Pancreas (tissue), 10 donors: ENCODE results near the gene FLAD1. TPM values are rescaled to one million over a fixed set of nuclear protein-coding genes. Genes with fewer than 3 reads are reported as not detected.

ENCODE experiments used
- ATAC-seq, 4 donors: fragments of 200-7000 bp; cut with Tn5 transposase; one replicate each; pipeline versions ENCODE4 v1.8.0 to v1.9.1; 2020; ENCODE audit warnings: mild to moderate bottlenecking in 4 of 4, moderate library complexity in 4 of 4
- DNase-seq, 6 donors: peaks; one replicate each; pipeline ENCODE4 v3.0.0-alpha.2; 2020
- FAIRE-seq: peaks from 2 replicates; lab custom pipeline; 2012; peaks lifted over from hg19 to GRCh38; lab: Jason Lieb, UNC
- H3K27ac ChIP-seq, 4 donors: fragments of 200-600 bp; sonication (generic); 1 replicate in 3 of 4; 2 replicates in 1 of 4; pipeline versions ENCODE4 v1.5.0 to v1.8.0; 2020
- H3K27me3 ChIP-seq, 4 donors: fragments of 200-600 bp; one replicate each; pipeline ENCODE4 v1.8.0; 2021
- H3K36me3 ChIP-seq, 3 donors: fragments of 200-600 bp; sonication (generic) in 1 of 3; one replicate each; pipeline versions ENCODE4 v1.5.0 to v1.8.0; 2020 to 2021
- H3K4me1 ChIP-seq, 3 donors: fragments of 200-600 bp; one replicate each; pipeline ENCODE4 v1.8.0; 2021
- H3K4me3 ChIP-seq, 4 donors: fragments of 200-600 bp; sonication (generic) in 2 of 4; one replicate each; pipeline versions ENCODE4 v1.5.0 to v1.8.0; 2020 to 2021
- H3K9me3 ChIP-seq, 4 donors: fragments of 200-600 bp; one replicate each; pipeline ENCODE4 v1.8.0; 2021
- WGBS, 2 donors: extraction: QIAGEN DNeasy Blood & Tissue Kit; methylation state at CpG; one replicate each; pipeline ENCODE4 v1.1.7; 2013; 5-methylcytosine and 5-hydroxymethylcytosine counted together
- intact Hi-C, 3 donors: fragments of 100-400 bp; cut with DNase I; formaldehyde crosslinking; loops; one replicate each; pipeline versions ENCODE4 v1.11.1 to v1.14.2; 2022
- polyA plus RNA-seq, 2 donors: library from polyadenylated mRNA; stranded (reverse); fragments of 200-250 nt; gene quantifications; one replicate each; pipeline ENCODE4 v1.2.3, GENCODE V29; 2013
- total RNA-seq, 6 donors: library from RNA; stranded (reverse); fragmentation: NEBNext Ultra II Directional in 4 of 6; extraction: Animal tissue kit (Norgen Biotek cat#: 25700) in 4 of 6; gene quantifications; one replicate each; pipeline versions ENCODE4 v1.2.1 to v1.2.4, GENCODE V29; 2021 to 2023
- TF ChIP-seq, protein P1 (sequence below), 4 donors: fragments of 200-600 bp; sonication (generic) in 3 of 4; IDR thresholded peaks; one replicate each; pipeline versions ENCODE4 v1.5.0 to v1.8.0; 2021; ENCODE audit warnings: antibody characterized with exemption in 4 of 4
- donor health status: healthy with polysubstance abuse.
- donor health status: DM: no; HTN: no; CAD: no; lungs with moderate emphysema.
- donor health status: DM: no; HTN: no; CAD: no.
- donor health status: control.
- donor health status: control.
- donor health status: Bipolar disorder and iron deficiency.
- donor health status: DM: yes; HTN: yes; CAD: no.
- donor health status: DM: no; HTN: no; CAD: no.
- donor health status: DM: no; HTN: no; CAD: no.
- donor health status: DM: yes; HTN: yes; CAD: no.

FLAD1 gene
- total and polyA plus RNA-seq, 8 donors = 8.3 to 28.6 (median 13.2) TPM

- Histone ChIP-seq H3K36me3 (no peaks in the 10 kb centered on the region), H3K9me3 (no peaks in the 10 kb centered on the region), H3K4me3 (peak overlapping the region in 3 of 4 donors; percentile 58 to 87 (median 70)), H3K4me1 (peaks cover 3 to 26% (median 6%) of the 10 kb centered on the region in 3 donors), H3K27me3 (no peaks in the 10 kb centered on the region), H3K27ac (peak overlapping the region; percentile 95 to 98 (median 97))
- TF ChIP-seq, protein P1, sequence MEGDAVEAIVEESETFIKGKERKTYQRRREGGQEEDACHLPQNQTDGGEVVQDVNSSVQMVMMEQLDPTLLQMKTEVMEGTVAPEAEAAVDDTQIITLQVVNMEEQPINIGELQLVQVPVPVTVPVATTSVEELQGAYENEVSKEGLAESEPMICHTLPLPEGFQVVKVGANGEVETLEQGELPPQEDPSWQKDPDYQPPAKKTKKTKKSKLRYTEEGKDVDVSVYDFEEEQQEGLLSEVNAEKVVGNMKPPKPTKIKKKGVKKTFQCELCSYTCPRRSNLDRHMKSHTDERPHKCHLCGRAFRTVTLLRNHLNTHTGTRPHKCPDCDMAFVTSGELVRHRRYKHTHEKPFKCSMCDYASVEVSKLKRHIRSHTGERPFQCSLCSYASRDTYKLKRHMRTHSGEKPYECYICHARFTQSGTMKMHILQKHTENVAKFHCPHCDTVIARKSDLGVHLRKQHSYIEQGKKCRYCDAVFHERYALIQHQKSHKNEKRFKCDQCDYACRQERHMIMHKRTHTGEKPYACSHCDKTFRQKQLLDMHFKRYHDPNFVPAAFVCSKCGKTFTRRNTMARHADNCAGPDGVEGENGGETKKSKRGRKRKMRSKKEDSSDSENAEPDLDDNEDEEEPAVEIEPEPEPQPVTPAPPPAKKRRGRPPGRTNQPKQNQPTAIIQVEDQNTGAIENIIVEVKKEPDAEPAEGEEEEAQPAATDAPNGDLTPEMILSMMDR (IDR thresholded peaks at IDR 0.05) = no peak
- WGBS, 2 donors = 0% methylated on average over 8 to 12 of the region's 13 CpGs
- DNase-seq (peak in 2 of 6 donors; percentile 73 to 78), ATAC-seq (peak; percentile 0 to 2 (median 0)), FAIRE-seq (no peak)
- intact Hi-C loops = no loop called here
These were observed 17.2 kb downstream of the FLAD1 start for GRCh38 chr1:155000411-155000725.

GRCh38 chr1:155000726-155001424, 17.7 kb downstream of the FLAD1 start:
- H3K27ac ChIP-seq = peak overlapping the region; percentile 95 to 98 (median 97)
- FAIRE-seq (no peak), ATAC-seq (peak; percentile 65 to 76 (median 72)), DNase-seq (peak; percentile 98 to 100 (median 99))
- intact Hi-C loops = no loop called here
- peaks cover 4 to 29% (median 8%) of the 10 kb centered on the region in 3 donors for H3K4me1 ChIP-seq
- H3K9me3 ChIP-seq = no peaks in the 10 kb centered on the region
- no peaks in the 10 kb centered on the region for H3K36me3 ChIP-seq
- H3K4me3 ChIP-seq = peak overlapping the region; percentile 58 to 87 (median 68)
- WGBS, 2 donors = 0% methylated on average over 38 to 43 of the region's 43 CpGs
- TF ChIP-seq, protein P1 (IDR thresholded peaks at IDR 0.05) = no peak
- no peaks in the 10 kb centered on the region for H3K27me3 ChIP-seq

DNA sequence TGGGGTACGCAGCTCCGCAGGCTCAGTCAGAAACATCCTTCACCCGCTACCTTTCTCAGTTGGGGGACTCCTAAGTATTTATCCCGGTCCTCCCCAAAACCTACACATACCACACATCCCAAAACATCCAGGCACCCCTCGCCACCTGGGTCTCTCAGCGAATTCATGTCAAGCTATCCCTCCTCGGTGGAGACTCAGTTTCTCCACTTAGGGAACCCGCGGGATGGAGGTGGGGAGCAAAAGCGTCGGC, 18.2 kb downstream of the FLAD1 start:
- peak overlapping the region; percentile 58 to 87 (median 68) for H3K4me3 ChIP-seq
- H3K27me3 ChIP-seq = no peaks in the 10 kb centered on the region
- DNase-seq (no peak), FAIRE-seq (no peak), ATAC-seq (no peak)
- 0% methylated on average over 11 of the region's 11 CpGs for WGBS, 2 donors
- intact Hi-C loops = no loop called here
- H3K36me3 ChIP-seq = no peaks in the 10 kb centered on the region
- H3K9me3 ChIP-seq = no peaks in the 10 kb centered on the region
- peak overlapping the region; percentile 95 to 98 (median 97) for H3K27ac ChIP-seq
- H3K4me1 ChIP-seq = peaks cover 9 to 34% (median 13%) of the 10 kb centered on the region in 3 donors
- TF ChIP-seq, protein P1 (IDR thresholded peaks at IDR 0.05) = no peak

- intact Hi-C loops = no loop called here
- peak overlapping the region; percentile 95 to 98 (median 97) for H3K27ac ChIP-seq
- peak; percentile 26 for FAIRE-seq
- WGBS, 2 donors = 1% methylated on average over 35 to 38 of the region's 38 CpGs
- H3K4me1 ChIP-seq = peaks cover 14 to 39% (median 18%) of the 10 kb centered on the region in 3 donors
- TF ChIP-seq, protein P1 (IDR thresholded peaks at IDR 0.05) = no peak
- H3K4me3 ChIP-seq = peak overlapping the region; percentile 58 to 87 (median 68)
- peak; percentile 66 to 82 (median 75) for ATAC-seq
- DNase-seq = peak; percentile 98 to 100 (median 100)
- no peaks in the 10 kb centered on the region for H3K27me3 ChIP-seq
- no peaks in the 10 kb centered on the region for H3K9me3 ChIP-seq
- no peaks in the 10 kb centered on the region for H3K36me3 ChIP-seq
These were observed 18.7 kb downstream of the FLAD1 start for GRCh38 chr1:155001675-155002463.
